ENCODE measurements around the gene LMNTD1. TPM values are rescaled to one million over a fixed set of nuclear protein-coding genes. Genes with fewer than 3 reads are reported as not detected.

Gene LMNTD1
- total and polyA plus RNA-seq, 2 experiments from 2014 or later: 0.87 TPM; not detected in 1

DNA sequence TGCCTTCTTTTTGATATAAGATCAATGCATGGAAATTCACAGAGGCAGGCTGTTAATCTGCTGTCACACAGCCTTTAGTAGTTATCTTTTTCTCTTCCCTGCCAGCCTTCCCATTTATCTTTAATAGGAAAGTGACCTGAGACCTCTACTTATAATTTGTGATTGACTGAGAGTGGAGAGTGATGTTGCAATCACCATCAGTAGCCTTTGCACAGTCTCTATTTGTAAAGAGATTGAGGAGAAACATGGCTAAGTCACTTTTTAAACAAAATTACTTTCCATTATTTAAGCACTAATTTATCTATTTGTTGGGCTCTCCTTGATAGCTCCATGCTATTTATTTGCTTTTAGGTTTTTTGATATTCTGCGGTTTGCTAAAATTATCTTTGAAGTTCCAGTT is 19.9 kb downstream of the LMNTD1 start:
- no peaks in the 10 kb centered on the region for H3K79me2 ChIP-seq
- no peaks in the 10 kb centered on the region for H3K9me2 ChIP-seq (replicated peaks; ENCODE audit: insufficient read depth)
- no peak overlapping the region for H3K4me3 ChIP-seq
- H3K27ac ChIP-seq: no peak overlapping the region
- H3K27me3 ChIP-seq: no peaks in the 10 kb centered on the region
- H3K36me3 ChIP-seq (replicated peaks; ENCODE audit: insufficient read depth, low read depth): no peaks in the 10 kb centered on the region
- no peak overlapping the region for H2AFZ ChIP-seq
- H3K4me1 ChIP-seq (ENCODE audit: insufficient read depth): no peaks in the 10 kb centered on the region
- TF ChIP-seq EZH2 (IDR thresholded peaks at IDR 0.05; ENCODE audit: borderline replicate concordance) (no peak), EZH2phosphoT487 (IDR thresholded peaks at IDR 0.05; ENCODE audit: low read depth, severe bottlenecking, unreplicated experiment) (no peak), CTCF (IDR thresholded peaks at IDR 0.05; ENCODE audit: poor library complexity) (no peak)
- H3K9me3 ChIP-seq (ENCODE audit: low read depth): no peaks in the 10 kb centered on the region
- WGBS (ENCODE audit: low lambda C conversion rate, missing lambda C conversion rate): 75% methylated on average over 1 of the region's 1 CpG
- no peak for DNase-seq (ENCODE audit: low spot score)
- no peaks in the 10 kb centered on the region for H4K20me1 ChIP-seq (ENCODE audit: insufficient read depth, poor library complexity, severe bottlenecking)
- no peak overlapping the region for H3K4me2 ChIP-seq

GRCh38 chr12:25531502-25532052 is 21.5 kb downstream of the LMNTD1 start:
- Histone ChIP-seq H3K4me2 (no peak overlapping the region), H3K4me1 (ENCODE audit: insufficient read depth) (no peaks in the 10 kb centered on the region), H3K79me2 (no peaks in the 10 kb centered on the region), H3K36me3 (replicated peaks; ENCODE audit: insufficient read depth, low read depth) (no peaks in the 10 kb centered on the region), H2AFZ (no peak overlapping the region), H3K27ac (no peak overlapping the region), H3K9me3 (ENCODE audit: low read depth) (no peaks in the 10 kb centered on the region), H3K27me3 (no peaks in the 10 kb centered on the region), H4K20me1 (ENCODE audit: insufficient read depth, poor library complexity, severe bottlenecking) (no peaks in the 10 kb centered on the region), H3K9me2 (replicated peaks; ENCODE audit: insufficient read depth) (no peaks in the 10 kb centered on the region), H3K4me3 (no peak overlapping the region)
- no peak for TF ChIP-seq CTCF (IDR thresholded peaks at IDR 0.05; ENCODE audit: poor library complexity)
- no peak for TF ChIP-seq EZH2phosphoT487 (IDR thresholded peaks at IDR 0.05; ENCODE audit: low read depth, severe bottlenecking, unreplicated experiment)
- no peak for TF ChIP-seq EZH2 (IDR thresholded peaks at IDR 0.05; ENCODE audit: borderline replicate concordance)
- WGBS (ENCODE audit: low lambda C conversion rate, missing lambda C conversion rate): 50% methylated on average over 2 of the region's 2 CpGs
- no peak for DNase-seq (ENCODE audit: low spot score)

- Histone ChIP-seq H3K9me2 (replicated peaks; ENCODE audit: insufficient read depth) (no peaks in the 10 kb centered on the region), H3K9me3 (ENCODE audit: low read depth) (no peaks in the 10 kb centered on the region), H3K27me3 (no peaks in the 10 kb centered on the region), H3K27ac (no peak overlapping the region), H3K4me1 (ENCODE audit: insufficient read depth) (peaks cover 2% of the 10 kb centered on the region), H2AFZ (no peak overlapping the region), H3K36me3 (replicated peaks; ENCODE audit: insufficient read depth, low read depth) (no peaks in the 10 kb centered on the region), H4K20me1 (ENCODE audit: insufficient read depth, poor library complexity, severe bottlenecking) (no peaks in the 10 kb centered on the region), H3K4me2 (no peak overlapping the region), H3K79me2 (no peaks in the 10 kb centered on the region), H3K4me3 (no peak overlapping the region)
- no peak for DNase-seq (ENCODE audit: low spot score)
- TF ChIP-seq EZH2phosphoT487 (IDR thresholded peaks at IDR 0.05; ENCODE audit: low read depth, severe bottlenecking, unreplicated experiment) (no peak), EZH2 (IDR thresholded peaks at IDR 0.05; ENCODE audit: borderline replicate concordance) (no peak), CTCF (IDR thresholded peaks at IDR 0.05; ENCODE audit: poor library complexity) (no peak)
These were observed 23.3 kb downstream of the LMNTD1 start for GRCh38 chr12:25529738-25530137.

- H3K4me1 ChIP-seq (ENCODE audit: insufficient read depth): peaks cover 9% of the 10 kb centered on the region
- H4K20me1 ChIP-seq (ENCODE audit: insufficient read depth, poor library complexity, severe bottlenecking): no peaks in the 10 kb centered on the region
- DNase-seq (ENCODE audit: low spot score): no peak
- TF ChIP-seq EZH2phosphoT487 (IDR thresholded peaks at IDR 0.05; ENCODE audit: low read depth, severe bottlenecking, unreplicated experiment) (no peak), CTCF (IDR thresholded peaks at IDR 0.05; ENCODE audit: poor library complexity) (no peak), EZH2 (IDR thresholded peaks at IDR 0.05; ENCODE audit: borderline replicate concordance) (no peak)
- no peaks in the 10 kb centered on the region for H3K27me3 ChIP-seq
- H3K79me2 ChIP-seq: no peaks in the 10 kb centered on the region
- H3K4me2 ChIP-seq: no peak overlapping the region
- H3K36me3 ChIP-seq (replicated peaks; ENCODE audit: insufficient read depth, low read depth): no peaks in the 10 kb centered on the region
- 76% methylated on average over 3 of the region's 3 CpGs for WGBS (ENCODE audit: low lambda C conversion rate, missing lambda C conversion rate)
- H3K9me3 ChIP-seq (ENCODE audit: low read depth): no peaks in the 10 kb centered on the region
- H3K9me2 ChIP-seq (replicated peaks; ENCODE audit: insufficient read depth): no peaks in the 10 kb centered on the region
- H3K4me3 ChIP-seq: no peak overlapping the region
- H2AFZ ChIP-seq: no peak overlapping the region
- H3K27ac ChIP-seq: no peak overlapping the region
These were observed 26.3 kb downstream of the LMNTD1 start for GRCh38 chr12:25526778-25527177.

Data from hepatocyte (in vitro differentiated cells).